ENCODE data around the gene ASIC1.

- TF ChIP-seq TARDBP (IDR thresholded peaks at IDR 0.05) (no peak), SUZ12 (IDR thresholded peaks at IDR 0.05) (no peak), LEF1 (IDR thresholded peaks at IDR 0.05; ENCODE audit: borderline replicate concordance) (no peak), FOXA1 (IDR thresholded peaks at IDR 0.05) (no peak), FOXK2 (IDR thresholded peaks at IDR 0.05) (no peak), ARNT (IDR thresholded peaks at IDR 0.05) (no peak), HDGF (IDR thresholded peaks at IDR 0.05; ENCODE audit: borderline replicate concordance) (no peak), BHLHE40 (IDR thresholded peaks at IDR 0.05; ENCODE audit: borderline replicate concordance) (no peak), L3MBTL2 (conservative IDR thresholded peaks at IDR 0.05) (no peak), ELF4 (IDR thresholded peaks at IDR 0.05) (no peak), PKNOX1 (IDR thresholded peaks at IDR 0.05) (no peak)
These were observed 4.4 kb upstream of the ASIC1 start for GRCh38 chr12:50052964-50053363.
